ENCODE measurements around the gene SASH1.

SASH1 gene

GRCh38 chr6:148497717-148498116, 155.1 kb downstream of the SASH1 start:
- no peak for DNase-seq (ENCODE audit: low read depth)

- no peak for DNase-seq (ENCODE audit: low read depth)
These were observed 157.8 kb downstream of the SASH1 start for GRCh38 chr6:148500402-148500801.

- no peak for DNase-seq (ENCODE audit: low read depth)
These were observed 158.5 kb downstream of the SASH1 start for GRCh38 chr6:148501178-148501590.

GRCh38 chr6:148502083-148502772, 159.6 kb downstream of the SASH1 start:
- DNase-seq (ENCODE audit: low read depth) = no peak

GRCh38 chr6:148502773-148503135, 160.1 kb downstream of the SASH1 start:
- no peak for DNase-seq (ENCODE audit: low read depth)

- DNase-seq (ENCODE audit: low read depth) = no peak
These were observed 161.1 kb downstream of the SASH1 start for GRCh38 chr6:148503703-148504102.

- no peak for DNase-seq (ENCODE audit: low read depth)
These were observed 165.1 kb downstream of the SASH1 start for GRCh38 chr6:148507774-148508173.

- DNase-seq (ENCODE audit: low read depth) = no peak
These were observed 165.9 kb downstream of the SASH1 start for GRCh38 chr6:148508401-148509041.

- no peak for DNase-seq (ENCODE audit: low read depth)
These were observed 166.6 kb downstream of the SASH1 start for GRCh38 chr6:148509119-148509799.

- no peak for DNase-seq (ENCODE audit: low read depth)
These were observed 167.4 kb downstream of the SASH1 start for GRCh38 chr6:148509800-148510581.

- DNase-seq (ENCODE audit: low read depth) = no peak
These were observed 170.8 kb downstream of the SASH1 start for GRCh38 chr6:148513145-148514071.

- no peak for DNase-seq (ENCODE audit: low read depth)
These were observed 171.6 kb downstream of the SASH1 start for GRCh38 chr6:148514091-148514845.

- DNase-seq (ENCODE audit: low read depth) = no peak
These were observed 173.6 kb downstream of the SASH1 start for GRCh38 chr6:148516217-148516616.

GRCh38 chr6:148516617-148517016, 174.0 kb downstream of the SASH1 start:
- DNase-seq (ENCODE audit: low read depth) = no peak

- no peak for DNase-seq (ENCODE audit: low read depth)
These were observed 174.8 kb downstream of the SASH1 start for GRCh38 chr6:148517470-148517869.

GRCh38 chr6:148518511-148519156, 176.0 kb downstream of the SASH1 start:
- no peak for DNase-seq (ENCODE audit: low read depth)

- DNase-seq (ENCODE audit: low read depth) = no peak
These were observed 177.6 kb downstream of the SASH1 start for GRCh38 chr6:148520109-148520841.

GRCh38 chr6:148521158-148521557, 178.5 kb downstream of the SASH1 start:
- no peak for DNase-seq (ENCODE audit: low read depth)

GRCh38 chr6:148521586-148521985, 178.9 kb downstream of the SASH1 start:
- no peak for DNase-seq (ENCODE audit: low read depth)
